NT2/D1 (cell line): ENCODE measurements around the gene MTX3.

Experiments used
- DNase-seq: peaks from one replicate; pipeline ENCODE4 v3.0.0-alpha.2; 2011; ENCODE audit warnings: low read depth, low spot score
- H3K27me3 ChIP-seq: 2 replicates; pipeline ENCODE4 v1.6.0; 2011; ENCODE audit warnings: mild to moderate bottlenecking; ENCODE audit not compliant: insufficient read length, insufficient read depth
- H3K36me3 ChIP-seq: 2 replicates; pipeline ENCODE4 v1.6.1; 2011; ENCODE audit warnings: mild to moderate bottlenecking, low read length, mixed read lengths; ENCODE audit not compliant: insufficient read depth, insufficient read length
- H3K4me1 ChIP-seq: 2 replicates; pipeline ENCODE4 v1.5.1; 2011; ENCODE audit not compliant: insufficient read depth, insufficient read length
- H3K4me3 ChIP-seq: 2 replicates; pipeline ENCODE4 v1.5.1; 2011; ENCODE audit warnings: low read depth; ENCODE audit not compliant: insufficient read length
- H3K9ac ChIP-seq: 2 replicates; pipeline ENCODE4 v1.6.0; 2011; ENCODE audit warnings: low read depth; ENCODE audit not compliant: insufficient read length
- H3K9me3 ChIP-seq: 2 replicates; pipeline ENCODE4 v1.5.1; 2011; ENCODE audit warnings: mild to moderate bottlenecking, low read length; ENCODE audit not compliant: insufficient read depth
- SUZ12 ChIP-seq: IDR thresholded peaks from 2 replicates; pipeline ENCODE4 v1.6.1; 2011; ENCODE audit not compliant: insufficient read length, insufficient read depth; ENCODE audit errors: extremely low read depth
- YY1 ChIP-seq: IDR thresholded peaks from 2 replicates; pipeline ENCODE4 v1.6.1; 2011; ENCODE audit not compliant: insufficient read length, insufficient read depth
- ZNF274 ChIP-seq: IDR thresholded peaks from 2 replicates; pipeline ENCODE4 v1.6.1; 2011; ENCODE audit warnings: mild to moderate bottlenecking, low read depth, low read length

MTX3 gene

DNA sequence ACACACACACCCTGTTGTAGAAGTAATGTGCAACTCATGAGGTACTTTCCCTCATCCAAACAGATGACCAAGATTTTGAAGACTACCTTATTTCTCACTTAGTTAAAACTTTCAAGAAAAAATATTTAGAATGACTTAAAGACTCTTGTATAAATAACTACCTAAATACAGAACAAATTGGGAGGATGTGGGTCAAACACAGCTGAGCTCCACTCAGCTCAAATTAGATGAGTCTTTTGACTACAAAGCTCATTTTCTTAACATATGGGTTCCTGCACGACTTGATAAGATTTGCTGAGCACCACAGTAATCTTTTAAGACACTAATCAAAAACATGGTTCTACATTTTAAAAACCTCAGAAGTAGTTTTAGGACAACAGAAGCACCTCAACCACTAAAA, 8.9 kb downstream of the MTX3 start:
- Histone ChIP-seq H3K36me3 (peaks cover 77% of the 10 kb centered on the region), H3K4me1 (no peaks in the 10 kb centered on the region), H3K4me3 (no peak overlapping the region), H3K9ac (no peak overlapping the region), H3K9me3 (no peaks in the 10 kb centered on the region), H3K27me3 (no peaks in the 10 kb centered on the region)
- DNase-seq = no peak
- TF ChIP-seq SUZ12 = no peak
- no peak for TF ChIP-seq YY1
- TF ChIP-seq ZNF274 = no peak

- peaks cover 31% of the 10 kb centered on the region for H3K36me3 ChIP-seq
Measured at GRCh38 chr5:79976759-79977515, 14.1 kb downstream of the MTX3 start.

GRCh38 chr5:79975422-79975821, 15.6 kb downstream of the MTX3 start:
- Histone ChIP-seq H3K9ac (no peak overlapping the region), H3K27me3 (no peaks in the 10 kb centered on the region), H3K4me3 (no peak overlapping the region), H3K4me1 (peaks cover 3% of the 10 kb centered on the region), H3K9me3 (no peaks in the 10 kb centered on the region), H3K36me3 (peaks cover 26% of the 10 kb centered on the region)
- no peak for DNase-seq
- no peak for TF ChIP-seq SUZ12
- no peak for TF ChIP-seq ZNF274
- TF ChIP-seq YY1 = no peak

More at GRCh38 chr5:79976759-79977515, 14.1 kb downstream of the MTX3 start:
- Histone ChIP-seq H3K9ac (no peak overlapping the region), H3K9me3 (no peaks in the 10 kb centered on the region), H3K27me3 (no peaks in the 10 kb centered on the region), H3K4me3 (no peak overlapping the region), H3K4me1 (peaks cover 3% of the 10 kb centered on the region)
- TF ChIP-seq SUZ12 = no peak
- no peak for TF ChIP-seq YY1
- no peak for TF ChIP-seq ZNF274
- no peak for DNase-seq

- no peak overlapping the region for H3K4me3 ChIP-seq
- no peak for DNase-seq
- TF ChIP-seq ZNF274 = no peak
- no peak for TF ChIP-seq YY1
- TF ChIP-seq SUZ12 = no peak
- H3K36me3 ChIP-seq = peaks cover 26% of the 10 kb centered on the region
- peaks cover 3% of the 10 kb centered on the region for H3K4me1 ChIP-seq
- no peaks in the 10 kb centered on the region for H3K27me3 ChIP-seq
- H3K9me3 ChIP-seq = no peaks in the 10 kb centered on the region
- no peak overlapping the region for H3K9ac ChIP-seq
Measured at GRCh38 chr5:79974886-79975285, 16.2 kb downstream of the MTX3 start.

DNA sequence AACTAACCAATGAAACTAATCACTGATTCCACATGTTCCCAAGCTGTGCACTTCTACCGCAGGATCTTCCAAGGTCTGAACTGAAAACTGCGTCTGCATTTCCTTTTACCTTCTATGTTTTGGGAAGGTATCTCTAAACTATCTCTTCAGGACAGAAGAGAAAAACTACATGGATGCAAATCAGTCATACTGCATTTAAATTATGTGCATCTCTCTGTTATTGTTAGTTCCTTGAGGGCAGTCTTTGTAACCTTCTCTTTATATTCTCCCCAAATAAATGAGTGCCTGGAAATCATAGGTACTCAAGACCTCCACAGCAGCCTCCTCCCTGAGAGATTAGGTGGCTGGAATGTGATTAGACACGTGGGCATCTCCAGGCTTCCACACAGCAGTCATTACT, 17.1 kb downstream of the MTX3 start:
- Histone ChIP-seq H3K4me1 (peaks cover 3% of the 10 kb centered on the region), H3K4me3 (no peak overlapping the region), H3K9me3 (no peaks in the 10 kb centered on the region), H3K27me3 (no peaks in the 10 kb centered on the region), H3K9ac (no peak overlapping the region), H3K36me3 (peaks cover 20% of the 10 kb centered on the region)
- DNase-seq = no peak
- no peak for TF ChIP-seq ZNF274
- no peak for TF ChIP-seq YY1
- no peak for TF ChIP-seq SUZ12

DNA sequence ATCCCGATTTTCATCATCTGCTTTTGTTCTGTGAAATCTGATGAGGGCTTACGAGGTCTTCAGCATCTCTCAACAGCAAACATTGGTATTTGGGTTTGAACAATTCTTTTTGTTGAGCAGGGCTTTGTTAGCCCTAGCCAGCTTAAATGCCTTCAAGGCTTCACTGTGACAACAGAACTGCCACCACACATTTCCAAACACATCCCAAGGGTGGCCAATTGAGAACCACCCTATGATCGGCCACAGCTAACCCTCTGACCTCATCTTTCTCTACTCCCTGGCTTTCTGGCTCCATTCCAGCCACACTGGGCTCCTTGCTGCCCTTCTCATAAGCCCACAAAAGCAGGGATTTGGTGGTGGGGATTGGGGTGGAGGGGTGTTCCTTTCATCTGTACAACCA, 17.6 kb downstream of the MTX3 start:
- Histone ChIP-seq H3K36me3 (peaks cover 15% of the 10 kb centered on the region), H3K4me1 (peaks cover 3% of the 10 kb centered on the region), H3K9ac (no peak overlapping the region), H3K27me3 (no peaks in the 10 kb centered on the region), H3K9me3 (no peaks in the 10 kb centered on the region), H3K4me3 (no peak overlapping the region)
- no peak for TF ChIP-seq SUZ12
- TF ChIP-seq YY1 = no peak
- no peak for TF ChIP-seq ZNF274
- DNase-seq = no peak

DNA sequence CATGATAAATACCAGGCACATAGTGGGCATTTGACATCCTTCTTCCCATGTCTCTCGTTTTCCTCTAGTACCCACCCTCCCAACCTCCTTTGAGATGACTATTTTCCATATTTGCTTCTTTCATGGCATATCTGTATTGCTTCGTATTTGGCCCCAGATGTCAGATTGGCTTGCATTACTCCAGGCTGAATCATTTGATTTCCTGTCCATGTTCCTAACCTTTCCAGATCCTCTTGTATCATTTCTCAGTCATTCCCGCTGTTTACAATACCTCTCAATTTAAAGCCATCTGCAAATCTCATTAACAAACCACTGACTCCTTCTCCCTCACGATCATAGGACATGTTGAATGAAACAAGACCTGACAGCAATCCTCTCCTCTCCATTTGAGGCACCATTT, 19.9 kb downstream of the MTX3 start:
- TF ChIP-seq ZNF274 = no peak
- no peak for TF ChIP-seq SUZ12
- no peak for TF ChIP-seq YY1
- H3K36me3 ChIP-seq = no peaks in the 10 kb centered on the region

More for the DNA sequence above, 19.9 kb downstream of the MTX3 start:
- DNase-seq = no peak
- Histone ChIP-seq H3K9me3 (no peaks in the 10 kb centered on the region), H3K27me3 (no peaks in the 10 kb centered on the region), H3K9ac (no peak overlapping the region), H3K4me3 (no peak overlapping the region), H3K4me1 (peaks cover 3% of the 10 kb centered on the region)
